ENCODE data around the gene LYSET. TPM values are rescaled to one million over a fixed set of nuclear protein-coding genes. Genes with fewer than 3 reads are reported as not detected.
A peak's percentile ranks its signal among the peaks of the same experiment; 100 is the strongest.
"Not testable (repeated sequence)": the region's sequence is repeated elsewhere in the genome, so short reads cannot be mapped to it uniquely, and the experiment has no call there.

The LYSET gene
- total RNA-seq, 1 donor from 2014 or later = 28.3 TPM

- H3K4me3 Mint-ChIP-seq (ENCODE audit: low read depth) = no peak overlapping the region
- H3K27ac Mint-ChIP-seq = peak overlapping the region; percentile 26
- H3K27me3 Mint-ChIP-seq = no peaks in the 10 kb centered on the region
- H3K4me1 Mint-ChIP-seq (ENCODE audit: low read depth) = peaks cover 7% of the 10 kb centered on the region
- peaks cover 3% of the 10 kb centered on the region for H3K9me3 Mint-ChIP-seq (ENCODE audit: low read depth)
- H3K36me3 Mint-ChIP-seq (ENCODE audit: insufficient read depth) = no peaks in the 10 kb centered on the region
- no peak for DNase-seq (ENCODE audit: low spot score, unreplicated experiment)
- TF ChIP-seq CTCF (IDR thresholded peaks at IDR 0.05; ENCODE audit: unreplicated experiment) = no peak
Observed at GRCh38 chr14:93173943-93174395, 11.1 kb upstream of the LYSET start.

DNA sequence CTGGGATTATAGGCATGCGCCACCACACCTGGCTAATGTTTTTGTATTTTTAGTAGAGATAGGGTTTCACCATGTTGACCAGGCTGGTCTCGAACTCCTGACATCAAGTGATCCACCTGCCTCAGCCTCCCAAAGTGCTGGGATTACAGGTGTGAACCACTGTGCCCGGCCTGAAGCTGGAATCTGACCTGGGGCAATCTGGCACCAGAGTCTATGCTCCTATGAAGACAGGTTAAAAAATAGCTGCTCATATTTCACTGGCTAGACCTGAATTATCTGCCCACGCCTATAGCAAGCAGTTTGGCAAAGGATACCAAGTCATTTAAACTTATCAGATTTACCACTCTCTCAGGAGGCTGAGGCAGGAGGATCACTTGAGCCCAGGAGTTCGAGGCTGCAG, 10.4 kb upstream of the LYSET start:
- H3K27ac Mint-ChIP-seq; H3K4me1 Mint-ChIP-seq (ENCODE audit: low read depth); H3K36me3 Mint-ChIP-seq (ENCODE audit: insufficient read depth); DNase-seq (ENCODE audit: low spot score, unreplicated experiment); H3K9me3 Mint-ChIP-seq (ENCODE audit: low read depth); H3K4me3 Mint-ChIP-seq (ENCODE audit: low read depth); H3K27me3 Mint-ChIP-seq: not testable (repeated sequence)

GRCh38 chr14:93175492-93175891, 9.6 kb upstream of the LYSET start:
- H3K36me3 Mint-ChIP-seq (ENCODE audit: insufficient read depth) = no peaks in the 10 kb centered on the region
- H3K27ac Mint-ChIP-seq = peak overlapping the region; percentile 31
- H3K27me3 Mint-ChIP-seq = no peaks in the 10 kb centered on the region
- H3K4me3 Mint-ChIP-seq (ENCODE audit: low read depth) = no peak overlapping the region
- DNase-seq (ENCODE audit: low spot score, unreplicated experiment) = no peak
- H3K4me1 Mint-ChIP-seq (ENCODE audit: low read depth) = peaks cover 7% of the 10 kb centered on the region
- no peaks in the 10 kb centered on the region for H3K9me3 Mint-ChIP-seq (ENCODE audit: low read depth)
- TF ChIP-seq CTCF (IDR thresholded peaks at IDR 0.05; ENCODE audit: unreplicated experiment) = no peak

DNA sequence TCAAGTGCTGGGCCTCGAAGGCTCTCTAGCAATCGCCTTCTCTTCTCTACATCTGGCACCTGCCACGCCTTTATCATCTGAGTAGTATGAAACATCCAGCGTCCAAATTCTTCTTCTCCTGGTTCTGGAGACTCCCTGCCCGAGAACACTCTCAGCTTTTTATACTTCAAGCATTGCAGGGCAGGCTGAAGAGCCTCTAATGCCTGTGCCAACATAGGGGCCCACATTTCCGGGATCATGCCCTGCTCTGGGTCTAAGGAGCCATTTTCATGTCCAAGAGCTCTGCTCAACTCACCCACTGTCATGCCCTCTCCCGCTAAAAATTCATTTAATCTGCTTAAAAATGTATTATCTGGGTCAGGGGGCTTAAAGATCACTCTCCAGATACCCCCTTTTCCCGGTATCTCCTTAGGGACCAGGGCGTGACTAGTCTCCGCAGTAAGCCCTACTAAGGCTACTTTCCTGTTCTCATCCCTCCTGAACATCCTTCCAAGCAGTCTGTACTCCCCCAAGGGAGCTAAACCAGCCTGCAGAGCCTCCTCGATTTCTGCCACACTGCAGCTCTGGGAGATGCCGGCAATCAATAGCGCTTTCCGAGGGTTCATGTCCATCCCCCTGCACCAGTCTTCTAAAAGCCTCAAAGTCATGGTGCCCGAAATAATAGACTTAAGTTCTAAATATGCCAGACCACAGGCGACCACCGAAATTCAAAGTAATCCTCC, 1.4 kb upstream of the LYSET start:
- TF ChIP-seq CTCF (IDR thresholded peaks at IDR 0.05; ENCODE audit: unreplicated experiment) = no peak
- Mint-ChIP-seq H3K4me1 (ENCODE audit: low read depth) (peaks cover 16% of the 10 kb centered on the region), H3K9me3 (ENCODE audit: low read depth) (no peaks in the 10 kb centered on the region), H3K4me3 (ENCODE audit: low read depth) (peak overlapping the region; percentile 87), H3K27me3 (no peaks in the 10 kb centered on the region), H3K36me3 (ENCODE audit: insufficient read depth) (peaks cover 3% of the 10 kb centered on the region), H3K27ac (peak overlapping the region; percentile 94)
- DNase-seq (ENCODE audit: low spot score, unreplicated experiment) = no peak

GRCh38 chr14:93185349-93185720, 218 bp downstream of the LYSET start:
- no peak for TF ChIP-seq CTCF (IDR thresholded peaks at IDR 0.05; ENCODE audit: unreplicated experiment)
- peak overlapping the region; percentile 96 for H3K27ac Mint-ChIP-seq
- peaks cover 4% of the 10 kb centered on the region for H3K36me3 Mint-ChIP-seq (ENCODE audit: insufficient read depth)
- no peaks in the 10 kb centered on the region for H3K27me3 Mint-ChIP-seq
- no peak for DNase-seq (ENCODE audit: low spot score, unreplicated experiment)
- H3K4me1 Mint-ChIP-seq (ENCODE audit: low read depth) = peaks cover 16% of the 10 kb centered on the region
- H3K9me3 Mint-ChIP-seq (ENCODE audit: low read depth) = no peaks in the 10 kb centered on the region
- peak overlapping the region; percentile 97 for H3K4me3 Mint-ChIP-seq (ENCODE audit: low read depth)

GRCh38 chr14:93186466-93186865, 1.3 kb downstream of the LYSET start:
- H3K4me1 Mint-ChIP-seq (ENCODE audit: low read depth) = peaks cover 16% of the 10 kb centered on the region
- no peaks in the 10 kb centered on the region for H3K27me3 Mint-ChIP-seq
- TF ChIP-seq CTCF (IDR thresholded peaks at IDR 0.05; ENCODE audit: unreplicated experiment) = no peak
- no peaks in the 10 kb centered on the region for H3K9me3 Mint-ChIP-seq (ENCODE audit: low read depth)
- peak overlapping the region; percentile 66 for H3K4me3 Mint-ChIP-seq (ENCODE audit: low read depth)
- peaks cover 4% of the 10 kb centered on the region for H3K36me3 Mint-ChIP-seq (ENCODE audit: insufficient read depth)
- no peak for DNase-seq (ENCODE audit: low spot score, unreplicated experiment)
- no peak overlapping the region for H3K27ac Mint-ChIP-seq

All from progenitor cell of endocrine pancreas (in vitro differentiated cells).